IPS DF 19.7 (cell line): ENCODE results near the gene SRBD1.

Source experiments
- DNase-seq: peaks from one replicate; pipeline ENCODE4 v3.0.0-alpha.2; 2013; ENCODE audit warnings: low read depth, low spot score

SRBD1 gene

GRCh38 chr2:45545943-45546342, 65.1 kb downstream of the SRBD1 start:
- no peak for DNase-seq

- no peak for DNase-seq
These were observed 67.8 kb downstream of the SRBD1 start for GRCh38 chr2:45543257-45543656.

- DNase-seq: no peak
These were observed 69.1 kb downstream of the SRBD1 start for GRCh38 chr2:45542013-45542412.

GRCh38 chr2:45541450-45541849, 69.6 kb downstream of the SRBD1 start:
- no peak for DNase-seq

- DNase-seq: no peak
These were observed 70.1 kb downstream of the SRBD1 start for GRCh38 chr2:45540942-45541341.

GRCh38 chr2:45533771-45534170, 77.3 kb downstream of the SRBD1 start:
- no peak for DNase-seq

GRCh38 chr2:45532181-45532580, 78.9 kb downstream of the SRBD1 start:
- no peak for DNase-seq

- DNase-seq: no peak
These were observed 87.1 kb downstream of the SRBD1 start for GRCh38 chr2:45524016-45524415.

GRCh38 chr2:45518546-45518945, 92.5 kb downstream of the SRBD1 start:
- no peak for DNase-seq

- no peak for DNase-seq
These were observed 100.2 kb downstream of the SRBD1 start for GRCh38 chr2:45510701-45511420.

GRCh38 chr2:45506756-45507155, 104.3 kb downstream of the SRBD1 start:
- DNase-seq: no peak

- no peak for DNase-seq
These were observed 105.9 kb downstream of the SRBD1 start for GRCh38 chr2:45505138-45505537.

GRCh38 chr2:45498661-45499550, 112.2 kb downstream of the SRBD1 start:
- DNase-seq: no peak

GRCh38 chr2:45497355-45497754, 113.7 kb downstream of the SRBD1 start:
- no peak for DNase-seq

GRCh38 chr2:45496869-45497268, 114.2 kb downstream of the SRBD1 start:
- DNase-seq: no peak

GRCh38 chr2:45494978-45495293, 116.1 kb downstream of the SRBD1 start:
- DNase-seq: no peak

- DNase-seq: no peak
These were observed 116.6 kb downstream of the SRBD1 start for GRCh38 chr2:45494275-45494977.

GRCh38 chr2:45484965-45485364, 126.1 kb downstream of the SRBD1 start:
- no peak for DNase-seq

GRCh38 chr2:45483997-45484396, 127.1 kb downstream of the SRBD1 start:
- no peak for DNase-seq

- DNase-seq: no peak
These were observed 133.5 kb downstream of the SRBD1 start for GRCh38 chr2:45477546-45477945.

- DNase-seq: no peak
These were observed 140.5 kb downstream of the SRBD1 start for GRCh38 chr2:45470531-45470930.

- DNase-seq: no peak
These were observed 141.6 kb downstream of the SRBD1 start for GRCh38 chr2:45469314-45470099.
